Neural cell (in vitro differentiated cells): ENCODE data around the gene RERE. TPM values are rescaled to one million over a fixed set of nuclear protein-coding genes. Genes with fewer than 3 reads are reported as not detected.

Experiments
- H2AFZ ChIP-seq: fragments of 200-600, 300-800 bp; sonication (generic), shearing (Covaris generic); 2 replicates; pipeline ENCODE4 v1.6.0; 2014; ENCODE audit warnings: low read depth, mild to moderate bottlenecking, antibody characterized with exemption, low read length, moderate library complexity
- H3F3A ChIP-seq: fragments of 200-600 bp; shearing (Covaris generic); 2 replicates; pipeline ENCODE4 v1.6.1; 2016; ENCODE audit warnings: mild to moderate bottlenecking, moderate library complexity, mixed read lengths, antibody characterized with exemption, low read length; ENCODE audit not compliant: insufficient read depth, poor library complexity, severe bottlenecking
- H3K27ac ChIP-seq: fragments of 200-600, 300-800 bp; sonication (generic), shearing (Covaris generic); 2 replicates; pipeline ENCODE4 v1.5.1; 2014; ENCODE audit warnings: mild to moderate bottlenecking, low read length, moderate library complexity
- H3K27me3 ChIP-seq: fragments of 300-800, 200-600 bp; sonication (generic), shearing (Covaris generic); 2 replicates; pipeline ENCODE4 v1.6.0; 2014; ENCODE audit warnings: mild to moderate bottlenecking, low read depth, low read length, moderate library complexity; ENCODE audit not compliant: insufficient read depth
- H3K36me3 ChIP-seq: fragments of 300-800, 200-600 bp; sonication (generic), shearing (Covaris generic); 2 replicates; pipeline ENCODE4 v1.5.1; 2014; ENCODE audit warnings: mild to moderate bottlenecking, antibody characterized with exemption, low read length, moderate library complexity; ENCODE audit not compliant: insufficient read depth
- H3K4me2 ChIP-seq: fragments of 300-800, 200-600 bp; sonication (generic), shearing (Covaris generic); 2 replicates; pipeline ENCODE4 v1.6.0; 2014; ENCODE audit warnings: mild to moderate bottlenecking, low read length
- H3K4me3 ChIP-seq: fragments of 300-800, 200-600 bp; sonication (generic), shearing (Covaris generic); 2 replicates; pipeline ENCODE4 v1.5.1; 2014; ENCODE audit warnings: mild to moderate bottlenecking, low read length, moderate library complexity
- H3K79me2 ChIP-seq: fragments of 200-600 bp; shearing (Covaris generic); replicated peaks from 2 replicates; pipeline ENCODE4 v1.6.0; 2014; ENCODE audit warnings: mild to moderate bottlenecking, low read length, moderate library complexity; ENCODE audit not compliant: insufficient read depth
- H3K9ac ChIP-seq: fragments of 300-800, 200-600 bp; sonication (generic), shearing (Covaris generic); 2 replicates; pipeline ENCODE4 v1.6.1; 2016; ENCODE audit warnings: mild to moderate bottlenecking, low read length, mixed read lengths
- H3K9me2 ChIP-seq: fragments of 200-600 bp; shearing (Covaris generic); 2 replicates; pipeline ENCODE4 v1.6.1; 2016; ENCODE audit warnings: mild to moderate bottlenecking, low read length, mixed read lengths; ENCODE audit not compliant: insufficient read depth
- H3K9me3 ChIP-seq: fragments of 200-600, 300-800 bp; sonication (generic), shearing (Covaris generic); 2 replicates; pipeline ENCODE4 v1.6.1; 2016; ENCODE audit warnings: mild to moderate bottlenecking, mixed run types, low read length, moderate library complexity, mixed read lengths
- H4K20me1 ChIP-seq: fragments of 200-600 bp; shearing (Covaris generic); 2 replicates; pipeline ENCODE4 v1.6.1; 2016; ENCODE audit warnings: mild to moderate bottlenecking, mixed run types; ENCODE audit not compliant: insufficient read depth
- CTCF ChIP-seq: fragments of 450-650 bp; IDR thresholded peaks from 2 replicates; pipeline ENCODE4 v1.5.1; 2014; ENCODE audit warnings: antibody characterized with exemption, mild to moderate bottlenecking, moderate library complexity; ENCODE audit not compliant: poor library complexity, severe bottlenecking
- EP300 ChIP-seq: fragments of 450-650 bp; conservative IDR thresholded peaks from 2 replicates; pipeline ENCODE4 v1.6.1; 2014; ENCODE audit warnings: antibody characterized with exemption, mild to moderate bottlenecking, moderate library complexity; ENCODE audit not compliant: poor library complexity, severe bottlenecking
- EZH2 ChIP-seq: fragments of 200-600, 300-800 bp; shearing (Covaris generic), sonication (generic); IDR thresholded peaks from 2 replicates; pipeline ENCODE4 v1.6.1; 2014; ENCODE audit warnings: antibody characterized with exemption, low read length, borderline replicate concordance, mild to moderate bottlenecking; ENCODE audit not compliant: insufficient read depth, poor library complexity, severe bottlenecking
- MXI1 ChIP-seq: fragments of 450-650 bp; conservative IDR thresholded peaks from 2 replicates; pipeline ENCODE4 v1.6.1; 2014; ENCODE audit warnings: antibody characterized with exemption, mild to moderate bottlenecking; ENCODE audit not compliant: poor library complexity, severe bottlenecking
- POLR2AphosphoS5 ChIP-seq: IDR thresholded peaks from 2 replicates; pipeline ENCODE4 v1.6.1; 2012
- RAD21 ChIP-seq: fragments of 450-650 bp; conservative IDR thresholded peaks from 2 replicates; pipeline ENCODE4 v1.6.1; 2014; ENCODE audit warnings: antibody characterized with exemption, mild to moderate bottlenecking, moderate library complexity
- REST ChIP-seq: IDR thresholded peaks from 2 replicates; pipeline ENCODE4 v1.6.1; 2012; ENCODE audit warnings: borderline replicate concordance
- SMC3 ChIP-seq: fragments of 450-650 bp; conservative IDR thresholded peaks from 2 replicates; pipeline ENCODE4 v1.6.1; 2014; ENCODE audit warnings: antibody characterized with exemption, mild to moderate bottlenecking, moderate library complexity; ENCODE audit not compliant: poor library complexity
- TAF1 ChIP-seq: IDR thresholded peaks from 2 replicates; pipeline ENCODE4 v1.6.1; 2012; ENCODE audit warnings: low read depth
- polyA plus RNA-seq: library from polyadenylated mRNA; depleted of rRNA; stranded (reverse); fragments of >200 nt; gene quantifications from 2 replicates; pipeline ENCODE4 v1.2.3, GENCODE V29; 2014

RERE gene
- polyA plus RNA-seq, 1 donor from 2014 or later = 21.0 TPM

GRCh38 chr1:8864713-8865344, 47.4 kb upstream of the RERE start:
- Histone ChIP-seq H3K27ac (no peak overlapping the region), H3K27me3 (no peaks in the 10 kb centered on the region), H2AFZ (no peak overlapping the region), H3K9me2 (no peaks in the 10 kb centered on the region), H3K79me2 (no peaks in the 10 kb centered on the region), H3K9me3 (no peaks in the 10 kb centered on the region), H3K4me3 (no peak overlapping the region), H3K9ac (no peak overlapping the region), H4K20me1 (no peaks in the 10 kb centered on the region), H3K36me3 (no peaks in the 10 kb centered on the region), H3K4me2 (no peak overlapping the region), H3F3A (no peaks in the 10 kb centered on the region)
- TF ChIP-seq CTCF = no peak

GRCh38 chr1:8863794-8864233, 46.4 kb upstream of the RERE start:
- Histone ChIP-seq H3K4me2 (no peak overlapping the region), H3K79me2 (no peaks in the 10 kb centered on the region), H4K20me1 (no peaks in the 10 kb centered on the region), H3K4me3 (no peak overlapping the region), H3K9me3 (no peaks in the 10 kb centered on the region), H2AFZ (no peak overlapping the region), H3F3A (no peaks in the 10 kb centered on the region), H3K9me2 (no peaks in the 10 kb centered on the region), H3K36me3 (no peaks in the 10 kb centered on the region), H3K9ac (no peak overlapping the region), H3K27ac (no peak overlapping the region), H3K27me3 (no peaks in the 10 kb centered on the region)
- TF ChIP-seq MXI1 = no peak
- TF ChIP-seq RAD21 = no peak
- TF ChIP-seq POLR2AphosphoS5 = no peak
- no peak for TF ChIP-seq REST
- no peak for TF ChIP-seq EZH2
- no peak for TF ChIP-seq SMC3
- no peak for TF ChIP-seq EP300
- TF ChIP-seq TAF1 = no peak
- TF ChIP-seq CTCF = no peak
